Chondrocyte (in vitro differentiated cells): ENCODE results near the gene CASP8AP2. TPM values are rescaled to one million over a fixed set of nuclear protein-coding genes. Genes with fewer than 3 reads are reported as not detected.
"Not testable (repeated sequence)": the region's sequence is repeated elsewhere in the genome, so short reads cannot be mapped to it uniquely, and the experiment has no call there.

Experiments used
- DNase-seq: peaks from one replicate; pipeline ENCODE4 v3.0.0; 2021; ENCODE audit warnings: mixed read lengths, low spot score
- H3K27ac Mint-ChIP-seq: one replicate; pipeline ENCODE4 v1.8.0; 2021; ENCODE audit warnings: mild to moderate bottlenecking, moderate library complexity, mixed read lengths; ENCODE audit not compliant: unreplicated experiment
- H3K27me3 Mint-ChIP-seq: 2 replicates; pipeline ENCODE4 v1.8.0; 2021; ENCODE audit warnings: low read depth, mixed read lengths
- H3K36me3 Mint-ChIP-seq: 2 replicates; pipeline ENCODE4 v1.8.0; 2021; ENCODE audit warnings: low read depth, mixed read lengths
- H3K4me1 Mint-ChIP-seq: 2 replicates; pipeline ENCODE4 v1.8.0; 2021; ENCODE audit warnings: low read depth, mild to moderate bottlenecking, mixed read lengths
- H3K4me3 Mint-ChIP-seq: one replicate; pipeline ENCODE4 v1.8.0; 2021; ENCODE audit warnings: mild to moderate bottlenecking, moderate library complexity, mixed read lengths; ENCODE audit not compliant: unreplicated experiment
- H3K9me3 Mint-ChIP-seq: 2 replicates; pipeline ENCODE4 v1.8.0; 2021; ENCODE audit warnings: low read depth, mixed read lengths
- long read RNA-seq: library from polyadenylated mRNA; stranded (forward); transcript quantifications from one replicate; pipeline ENCODE4 v2.0.0, GENCODE V29; 2021
- total RNA-seq: library from RNA; stranded (reverse); gene quantifications from 3 replicates; pipeline ENCODE4 v1.2.1, GENCODE V29; 2021
- TF ChIP-seq, protein P1 (sequence below): fragments of 200-600 bp; sonication (generic); IDR thresholded peaks from 2 replicates; pipeline ENCODE4 v1.5.0; 2021; ENCODE audit warnings: antibody characterized with exemption, mild to moderate bottlenecking, moderate library complexity

CASP8AP2 gene
- total RNA-seq: 14.0 to 22.9 TPM (median 14.3 TPM) in 3 replicates
- long read RNA-seq, partial matches to known transcripts: 0 of 4 reads
- long read RNA-seq, other reads (novel, unspliced or antisense): 4 of 4 reads

DNA sequence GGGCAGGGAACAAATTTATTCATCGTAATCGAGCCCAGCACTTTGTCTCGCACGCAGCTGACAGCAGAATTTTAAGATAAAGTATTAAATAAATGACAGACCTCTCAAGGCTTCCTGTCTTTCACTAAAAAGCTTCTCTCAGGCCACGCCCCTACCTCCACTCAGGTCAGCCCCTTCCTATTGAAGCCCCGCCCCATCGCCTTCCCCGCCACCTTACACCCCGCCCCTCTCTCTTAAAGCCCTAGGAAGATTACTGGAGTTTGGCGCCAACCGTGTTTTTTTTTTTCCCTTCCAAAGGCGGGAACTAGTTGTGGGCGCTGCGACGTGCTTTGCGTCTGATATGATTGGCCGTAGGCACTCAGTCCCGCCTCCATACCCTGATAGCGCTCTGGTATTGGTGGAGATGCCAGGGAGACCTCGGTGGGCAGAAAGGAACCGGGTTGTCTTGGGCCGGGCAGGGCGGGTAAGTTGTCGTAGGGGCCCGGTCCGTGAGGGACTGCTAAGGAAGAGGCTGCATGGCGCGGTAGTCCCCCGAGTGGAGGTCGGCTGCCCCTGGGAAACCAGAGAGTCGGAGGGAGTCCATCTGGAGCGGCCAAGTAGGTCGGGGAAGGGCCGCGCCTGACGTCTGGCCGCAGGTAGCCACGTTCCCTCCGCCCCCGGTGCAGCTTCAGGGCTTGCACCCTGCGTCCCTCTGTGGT, at the start of gene CASP8AP2:
CASP8AP2 (plus strand) TSS at position 409 of the 698 bp plus-strand sequence.
- Mint-ChIP-seq H3K4me1 (peaks cover 31% of the 10 kb centered on the region), H3K27me3 (no peaks in the 10 kb centered on the region), H3K27ac (peak within 1 kb of the TSS; percentile 94), H3K9me3 (no peaks in the 10 kb centered on the region), H3K4me3 (peak within 1 kb of the TSS; percentile 98), H3K36me3 (peaks cover 7% of the 10 kb centered on the region)
- peak; percentile 93 for DNase-seq
- TF ChIP-seq, protein P1, sequence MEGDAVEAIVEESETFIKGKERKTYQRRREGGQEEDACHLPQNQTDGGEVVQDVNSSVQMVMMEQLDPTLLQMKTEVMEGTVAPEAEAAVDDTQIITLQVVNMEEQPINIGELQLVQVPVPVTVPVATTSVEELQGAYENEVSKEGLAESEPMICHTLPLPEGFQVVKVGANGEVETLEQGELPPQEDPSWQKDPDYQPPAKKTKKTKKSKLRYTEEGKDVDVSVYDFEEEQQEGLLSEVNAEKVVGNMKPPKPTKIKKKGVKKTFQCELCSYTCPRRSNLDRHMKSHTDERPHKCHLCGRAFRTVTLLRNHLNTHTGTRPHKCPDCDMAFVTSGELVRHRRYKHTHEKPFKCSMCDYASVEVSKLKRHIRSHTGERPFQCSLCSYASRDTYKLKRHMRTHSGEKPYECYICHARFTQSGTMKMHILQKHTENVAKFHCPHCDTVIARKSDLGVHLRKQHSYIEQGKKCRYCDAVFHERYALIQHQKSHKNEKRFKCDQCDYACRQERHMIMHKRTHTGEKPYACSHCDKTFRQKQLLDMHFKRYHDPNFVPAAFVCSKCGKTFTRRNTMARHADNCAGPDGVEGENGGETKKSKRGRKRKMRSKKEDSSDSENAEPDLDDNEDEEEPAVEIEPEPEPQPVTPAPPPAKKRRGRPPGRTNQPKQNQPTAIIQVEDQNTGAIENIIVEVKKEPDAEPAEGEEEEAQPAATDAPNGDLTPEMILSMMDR: no peak

DNA sequence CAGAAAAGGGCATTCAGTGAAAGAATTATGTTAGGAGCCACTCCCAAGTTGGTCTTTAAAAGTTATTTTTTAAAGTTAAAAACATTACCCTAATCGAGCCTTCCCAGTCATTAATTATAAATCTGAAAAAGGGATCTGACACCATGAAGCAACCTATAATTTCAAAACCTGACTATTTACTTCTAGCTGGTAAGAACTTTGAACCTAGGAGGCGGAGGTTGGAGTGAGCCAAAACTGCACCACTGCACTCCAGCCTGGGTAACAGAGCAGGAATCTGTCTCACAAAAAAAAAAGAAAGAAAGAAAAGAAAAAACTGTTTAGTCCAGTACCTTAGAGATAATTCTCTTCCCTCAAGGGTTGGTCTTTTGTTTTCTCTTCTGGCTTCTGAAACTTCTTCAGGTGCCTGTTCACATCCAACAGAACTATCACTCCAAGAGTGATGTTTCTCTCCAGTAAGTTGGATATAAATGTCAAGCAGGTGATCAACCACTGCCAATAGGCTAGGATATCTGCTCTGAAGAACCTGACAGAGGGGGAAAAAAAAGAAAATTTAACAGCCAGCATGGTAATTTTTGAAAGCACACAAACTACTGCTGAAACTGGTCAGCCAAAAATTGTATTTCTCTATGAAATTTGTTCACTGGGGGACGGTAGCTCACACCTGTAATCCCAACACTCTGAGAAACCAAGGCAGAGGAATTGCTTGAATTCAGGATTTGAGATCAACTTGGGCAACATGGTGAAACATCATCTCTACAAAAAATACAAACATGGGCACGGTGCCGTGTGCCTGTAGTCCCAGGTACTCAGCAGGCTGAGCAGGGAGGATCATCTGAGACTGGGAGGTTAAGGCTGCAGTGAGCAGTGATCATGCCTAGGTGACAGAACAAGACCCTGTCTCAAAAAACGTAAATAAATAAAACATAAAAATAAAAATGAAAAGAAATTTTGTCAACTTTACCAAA, 48.3 kb upstream of the CASP8AP2 start:
- Mint-ChIP-seq H3K36me3 (peaks cover 37% of the 10 kb centered on the region), H3K27ac (no peak overlapping the region), H3K9me3 (peaks cover 4% of the 10 kb centered on the region), H3K4me1 (no peaks in the 10 kb centered on the region), H3K27me3 (no peaks in the 10 kb centered on the region), H3K4me3 (no peak overlapping the region)
- TF ChIP-seq, protein P1: no peak
- no peak for DNase-seq

DNA sequence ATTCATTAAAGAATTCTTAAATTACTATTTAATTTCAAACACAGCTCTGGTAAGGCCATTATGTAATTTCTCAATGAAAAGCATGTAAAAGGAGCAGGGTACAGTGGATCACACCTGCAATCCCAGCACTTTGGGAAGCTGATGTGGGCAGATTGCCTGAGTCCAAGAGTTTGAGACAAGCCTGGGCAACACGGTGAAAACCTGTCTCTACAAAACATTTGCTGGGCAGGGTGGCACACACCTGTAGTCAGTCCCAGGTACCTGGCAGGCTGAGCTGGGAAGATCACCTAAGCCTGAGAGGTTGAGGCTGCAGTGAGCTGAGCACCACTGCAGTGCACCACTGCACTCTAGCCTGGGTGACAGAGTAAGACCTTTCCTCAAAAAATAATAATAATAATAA, 47.5 kb upstream of the CASP8AP2 start:
- TF ChIP-seq, protein P1: no peak
- DNase-seq: no peak
- H3K27me3 Mint-ChIP-seq: no peaks in the 10 kb centered on the region
- H3K36me3 Mint-ChIP-seq: peaks cover 37% of the 10 kb centered on the region
- peaks cover 4% of the 10 kb centered on the region for H3K9me3 Mint-ChIP-seq
- no peak overlapping the region for H3K4me3 Mint-ChIP-seq
- H3K4me1 Mint-ChIP-seq: no peaks in the 10 kb centered on the region
- no peak overlapping the region for H3K27ac Mint-ChIP-seq

DNA sequence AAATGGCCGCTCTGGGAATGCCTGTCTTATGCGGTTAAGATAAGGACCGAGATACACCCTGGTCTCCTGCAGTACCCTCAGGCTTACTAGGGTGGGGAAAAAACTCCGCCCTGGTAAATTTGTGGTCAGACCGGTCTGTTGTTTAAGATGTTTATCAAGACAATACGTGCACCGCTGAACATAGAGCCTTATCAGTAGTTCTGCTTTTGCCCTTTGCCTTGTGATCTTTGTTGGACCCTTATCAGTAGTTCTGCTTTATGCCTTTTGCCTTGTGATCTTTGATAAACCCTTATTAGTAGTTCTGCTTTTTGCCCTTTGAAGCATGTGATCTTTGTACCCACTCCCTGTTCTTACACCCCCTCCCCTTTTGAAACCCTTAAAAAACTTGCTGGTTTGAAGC, 46.4 kb upstream of the CASP8AP2 start:
- H3K9me3 Mint-ChIP-seq, H3K27ac Mint-ChIP-seq, H3K27me3 Mint-ChIP-seq, H3K4me1 Mint-ChIP-seq, H3K4me3 Mint-ChIP-seq, DNase-seq: not testable (repeated sequence)
- H3K36me3 Mint-ChIP-seq: peaks cover 44% of the 10 kb centered on the region

DNA sequence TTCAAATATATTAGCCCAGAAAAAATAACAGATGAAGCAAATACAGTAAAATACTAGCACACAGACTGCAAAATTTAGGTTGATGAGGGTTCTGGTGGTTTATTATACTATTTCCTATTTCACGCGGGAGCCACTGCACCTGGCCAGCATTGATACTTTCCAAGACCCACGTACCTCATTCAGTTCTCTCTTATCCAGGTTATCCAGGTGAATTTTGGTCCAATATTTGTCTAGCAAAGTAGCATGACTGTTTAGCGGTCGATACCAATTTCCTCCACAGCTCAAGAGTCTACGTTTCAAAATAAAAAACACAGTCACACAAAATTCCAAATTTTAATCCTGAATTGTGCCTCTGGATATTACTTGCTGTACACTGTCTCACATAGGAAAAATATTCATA, 44.8 kb upstream of the CASP8AP2 start:
- peaks cover 4% of the 10 kb centered on the region for H3K9me3 Mint-ChIP-seq
- H3K36me3 Mint-ChIP-seq: peaks cover 45% of the 10 kb centered on the region
- TF ChIP-seq, protein P1: no peak
- H3K4me3 Mint-ChIP-seq: no peak overlapping the region
- DNase-seq: no peak
- H3K4me1 Mint-ChIP-seq: no peaks in the 10 kb centered on the region
- no peaks in the 10 kb centered on the region for H3K27me3 Mint-ChIP-seq
- no peak overlapping the region for H3K27ac Mint-ChIP-seq
